Naive thymus-derived CD8-positive, alpha-beta T cell (primary cell): ENCODE measurements around the gene CISD2. TPM values are rescaled to one million over a fixed set of nuclear protein-coding genes. Genes with fewer than 3 reads are reported as not detected.
"Not testable (repeated sequence)": the region's sequence is repeated elsewhere in the genome, so short reads cannot be mapped to it uniquely, and the experiment has no call there.

Experiments
- ATAC-seq, 2 donors: fragments of 150-1000 bp; cut with Tn5 transposase in 1 of 2; sonication (Bioruptor Pico), chemical (Tn5 transposase) in 1 of 2; 1 replicate in 1 of 2; 2 replicates in 1 of 2; pipeline ENCODE4 v1.10.0; 2021; ENCODE audit warnings: mild to moderate bottlenecking in 2 of 2, moderate library complexity in 2 of 2
- POLR2A ChIA-PET: fragments of 350-600 bp; sonication (Branson Sonifier 250); formaldehyde crosslinking; loops from one replicate; lab custom pipeline; 2021; ENCODE audit warnings: antibody characterized with exemption; lab: Charles Lee
- DNase-seq, 10 donors: peaks; one replicate each; pipeline versions ENCODE4 v3.0.0 to v3.0.0-alpha.2; 2020 to 2022
- H3K27ac Mint-ChIP-seq, 10 donors: one replicate each; pipeline ENCODE4 v1.8.0; 2020 to 2022; ENCODE audit warnings: mild to moderate bottlenecking in 10 of 10, mixed read lengths in 10 of 10, moderate library complexity in 4 of 10, inconsistent platforms in 1 of 10
- H3K27me3 Mint-ChIP-seq, 5 donors: one replicate each; pipeline ENCODE4 v1.8.0; 2021 to 2022; ENCODE audit warnings: mixed read lengths in 5 of 5
- H3K36me3 Mint-ChIP-seq, 3 donors: one replicate each; pipeline ENCODE4 v1.8.0; 2020 to 2022; ENCODE audit warnings: mixed read lengths in 3 of 3, mild to moderate bottlenecking in 2 of 3, inconsistent platforms in 1 of 3
- H3K4me1 Mint-ChIP-seq, 4 donors: one replicate each; pipeline ENCODE4 v1.8.0; 2021 to 2022; ENCODE audit warnings: mixed read lengths in 4 of 4
- H3K4me3 Mint-ChIP-seq, 10 donors: one replicate each; pipeline ENCODE4 v1.8.0; 2020 to 2022; ENCODE audit warnings: mild to moderate bottlenecking in 10 of 10, mixed read lengths in 10 of 10, moderate library complexity in 6 of 10, inconsistent platforms in 1 of 10
- H3K9me3 Mint-ChIP-seq, 9 donors: one replicate each; pipeline ENCODE4 v1.8.0; 2020 to 2022; ENCODE audit warnings: mixed read lengths in 9 of 9, mild to moderate bottlenecking in 3 of 9, inconsistent platforms in 1 of 9, moderate library complexity in 1 of 9
- polyA plus RNA-seq, 3 donors: library from polyadenylated mRNA; unstranded; fragments of 300-500 nt; fragmentation: Illumina TruSeq; gene quantifications; one replicate each; pipeline ENCODE4 v1.2.3, GENCODE V29; 2021
- total RNA-seq, 8 experiments: library from RNA in 2 of 8; stranded (reverse) in 2 of 8; gene quantifications; one replicate each; pipeline ENCODE4 v1.2.3 and lab custom pipeline; 2021 to 2026

CISD2 gene, protein sequence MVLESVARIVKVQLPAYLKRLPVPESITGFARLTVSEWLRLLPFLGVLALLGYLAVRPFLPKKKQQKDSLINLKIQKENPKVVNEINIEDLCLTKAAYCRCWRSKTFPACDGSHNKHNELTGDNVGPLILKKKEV
- 10 to 100 TPM; 13.7 to 14.0 TPM for total RNA-seq
- polyA plus RNA-seq: 10 to 100 TPM; 20.2 to 30.5 (median 24.6) TPM
- 6.9 to 25.1 (median 17.3) reads per million in 6 experiments for total RNA-seq (lab: John Stamatoyannopoulos, UW)

DNA sequence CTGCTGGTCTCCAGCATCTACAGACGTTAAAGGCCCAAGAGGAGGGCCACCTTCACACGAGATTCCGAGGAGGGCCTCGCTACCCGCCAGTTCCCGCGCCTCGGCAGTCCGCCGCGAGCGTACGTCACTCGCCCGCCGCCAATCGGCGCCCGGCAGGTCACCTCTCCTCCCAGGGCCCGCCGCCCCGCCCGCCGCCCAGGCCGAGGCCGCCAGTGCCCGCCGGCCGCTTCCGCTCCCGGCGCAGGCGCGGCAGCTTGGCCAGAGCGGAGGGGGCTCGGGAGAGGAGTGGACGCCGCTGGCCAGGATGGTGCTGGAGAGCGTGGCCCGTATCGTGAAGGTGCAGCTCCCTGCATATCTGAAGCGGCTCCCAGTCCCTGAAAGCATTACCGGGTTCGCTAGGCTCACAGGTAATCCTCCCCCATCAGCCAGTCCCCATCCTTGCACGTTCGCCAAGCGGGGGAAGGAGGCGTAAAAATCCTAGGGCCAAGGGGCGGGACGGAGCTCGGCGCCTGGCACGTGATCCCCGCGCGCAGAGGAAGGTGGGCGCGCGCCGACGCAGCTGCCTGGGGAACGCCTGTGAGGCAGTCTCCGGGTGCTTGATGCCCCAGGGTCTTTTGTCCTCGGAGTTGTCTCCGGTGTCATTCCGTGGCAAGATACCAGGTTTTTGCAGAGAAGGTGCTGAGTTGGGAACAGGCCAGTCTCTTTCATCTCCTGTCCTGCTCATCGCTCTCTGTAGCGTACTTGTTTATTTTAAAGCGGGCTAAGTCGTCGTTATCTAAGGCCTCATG is at the start of gene CISD2:
TSS of gene CISD2 (plus strand) at position 212 of the 788 bp plus-strand sequence. CDS start at position 305, 93 bp downstream.
- ATAC-seq (peak; percentile 83 to 88), DNase-seq (peak; percentile 86 to 97 (median 94))
- POLR2A ChIA-PET: interaction anchor here (0.6 to 5.0 kb wide), 19 partner anchors 14 to 524 kb away, joined by 3 to 237 read pairs (median 4); partner anchors contain the start of genes MANBA, SLC39A8, SLC9B2 and UBE2D3
- Mint-ChIP-seq H3K4me1 (peaks cover 15 to 74% (median 51%) of the 10 kb centered on the region in 4 donors), H3K27me3 (no peaks in the 10 kb centered on the region), H3K9me3 (no peaks in the 10 kb centered on the region), H3K36me3 (peaks cover 0 to 7% (median 6%) of the 10 kb centered on the region in 3 donors), H3K4me3 (peak within 1 kb of the TSS; percentile 85 to 99 (median 97)), H3K27ac (peak within 1 kb of the TSS; percentile 95 to 100 (median 99))

DNA sequence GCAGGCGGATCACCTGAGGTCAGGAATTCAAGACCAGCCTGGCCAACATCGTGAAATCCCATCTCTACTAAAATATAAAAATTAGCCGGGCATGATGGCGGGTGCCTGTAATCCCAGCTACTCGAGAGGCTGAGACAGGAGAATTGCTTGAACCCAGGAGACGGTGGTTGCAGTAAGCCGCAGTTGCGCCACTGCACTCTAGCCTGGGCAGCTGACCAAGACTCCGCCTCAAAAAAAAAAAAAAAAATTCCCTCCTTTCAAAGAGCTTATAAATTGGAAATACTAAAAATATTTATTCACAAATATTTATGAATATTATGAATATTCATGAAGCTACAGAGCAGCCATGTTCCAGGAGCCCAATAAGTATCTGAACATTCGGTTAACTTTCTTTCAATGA is 49.7 kb upstream of the CISD2 start:
- H3K27ac Mint-ChIP-seq: peak overlapping the region; percentile 55 to 96 (median 91)
- H3K4me3 Mint-ChIP-seq: peak overlapping the region in 9 of 10 donors; percentile 44 to 92 (median 81)
- not testable (repeated sequence) for ATAC-seq, DNase-seq, H3K27me3 Mint-ChIP-seq, H3K9me3 Mint-ChIP-seq
- H3K36me3 Mint-ChIP-seq: peaks cover 0 to 82% (median 20%) of the 10 kb centered on the region in 3 donors
- POLR2A ChIA-PET: interaction anchor here (2.2 to 9.3 kb wide), 3 partner anchors 8 to 49 kb away, joined by 8 to 89 read pairs (median 14); partner anchors contain the start of genes CISD2 and UBE2D3
- H3K4me1 Mint-ChIP-seq: peaks cover 41 to 93% (median 88%) of the 10 kb centered on the region in 4 donors

DNA sequence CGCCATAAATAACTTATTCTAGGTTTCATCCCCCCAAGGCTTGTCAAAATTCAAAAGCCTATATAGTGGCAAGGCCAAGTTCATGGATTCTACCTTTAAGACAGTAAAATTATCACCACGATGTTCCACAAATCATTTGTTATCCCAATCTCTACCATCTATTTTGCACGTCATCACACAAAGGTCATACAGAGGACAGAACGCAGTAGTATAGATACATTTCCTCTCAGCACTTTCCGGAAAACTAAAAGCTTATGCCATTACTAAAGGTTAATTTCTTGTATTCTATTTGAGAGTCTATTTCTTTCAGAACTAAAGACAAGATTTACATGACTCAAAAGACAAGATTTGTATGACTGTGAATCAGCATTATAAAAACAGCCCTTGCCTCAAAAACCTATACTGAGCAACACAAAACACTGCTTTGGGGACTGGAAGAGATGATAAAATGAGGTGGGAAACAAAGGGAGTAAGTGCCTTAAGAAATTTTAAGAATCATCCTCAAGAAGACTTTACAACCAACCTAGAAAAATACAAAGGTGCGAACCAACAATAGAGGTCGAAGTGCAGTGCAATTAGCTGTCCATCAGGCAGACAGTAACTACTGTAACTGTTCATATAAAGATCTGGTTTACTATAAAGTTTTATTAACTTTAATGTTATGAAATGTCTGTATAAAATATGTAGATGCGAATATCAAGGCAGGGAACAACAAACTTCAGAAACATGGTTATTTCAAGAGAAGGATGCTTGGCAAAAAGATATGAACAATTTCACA is 49.0 kb upstream of the CISD2 start:
- Mint-ChIP-seq H3K36me3 (peaks cover 0 to 75% (median 22%) of the 10 kb centered on the region in 3 donors), H3K4me3 (peak overlapping the region in 6 of 10 donors; percentile 70 to 92 (median 84)), H3K27ac (peak overlapping the region in 9 of 10 donors; percentile 87 to 96 (median 92)), H3K9me3 (no peaks in the 10 kb centered on the region), H3K4me1 (peaks cover 41 to 91% (median 84%) of the 10 kb centered on the region in 4 donors), H3K27me3 (no peaks in the 10 kb centered on the region)
- ATAC-seq (peak; percentile 48 to 84), DNase-seq (peak in 8 of 10 donors; percentile 8 to 76 (median 56))
- POLR2A ChIA-PET: interaction anchor here (2.2 to 9.3 kb wide), 3 partner anchors 7 to 48 kb away, joined by 8 to 89 read pairs (median 14); partner anchors contain the start of genes CISD2 and UBE2D3

DNA sequence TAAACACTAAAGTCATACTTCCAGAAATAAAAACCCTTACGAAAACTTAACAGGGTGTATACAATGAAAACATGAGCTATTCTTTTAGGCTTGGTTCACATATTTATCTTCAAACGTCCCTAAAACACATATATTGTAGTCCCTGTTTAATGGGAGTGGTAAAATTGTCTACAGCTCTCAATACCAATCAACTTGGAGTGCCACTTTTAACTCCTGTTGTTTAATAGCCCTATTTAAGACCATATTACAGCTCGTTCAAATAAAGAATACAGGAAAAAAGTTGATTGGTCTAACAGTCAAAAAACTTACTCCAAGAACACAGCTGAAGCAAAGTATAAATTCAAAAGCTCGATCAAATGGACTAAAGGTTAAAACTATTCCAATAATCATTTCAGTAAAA is 45.3 kb upstream of the CISD2 start:
- peaks cover 0 to 47% (median 19%) of the 10 kb centered on the region in 3 donors for H3K36me3 Mint-ChIP-seq
- no peak for DNase-seq
- POLR2A ChIA-PET: interaction anchor here (1.5 to 7.7 kb wide), 2 partner anchors 45 to 62 kb away, joined by 8 to 237 read pairs; partner anchors contain the start of genes CISD2 and MANBA
- peaks cover 26 to 65% (median 58%) of the 10 kb centered on the region in 4 donors for H3K4me1 Mint-ChIP-seq
- H3K9me3 Mint-ChIP-seq: no peaks in the 10 kb centered on the region
- no peak for ATAC-seq
- H3K4me3 Mint-ChIP-seq: peak overlapping the region in 2 of 10 donors; percentile 81 to 82
- H3K27me3 Mint-ChIP-seq: peaks cover 0 to 5% (median 0%) of the 10 kb centered on the region in 5 donors
- peak overlapping the region in 5 of 10 donors; percentile 14 to 92 (median 78) for H3K27ac Mint-ChIP-seq

DNA sequence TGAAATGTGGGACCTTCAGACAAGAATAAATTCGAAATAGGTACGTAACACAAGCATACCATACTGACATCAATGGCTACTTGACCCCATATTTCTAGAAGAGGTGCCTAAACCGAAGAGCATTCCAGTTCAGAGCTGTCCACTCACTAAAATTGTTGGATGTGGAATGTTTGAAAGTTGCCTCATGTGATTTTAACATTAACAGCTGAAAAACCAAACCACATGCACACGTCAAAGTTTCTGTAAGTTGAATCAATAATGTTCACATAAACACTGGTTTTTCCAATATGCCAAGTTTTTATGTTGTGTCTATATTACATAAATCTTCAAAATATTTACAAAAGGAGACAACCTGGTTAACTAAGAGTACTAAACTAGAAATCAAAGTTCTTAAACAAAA is 44.9 kb upstream of the CISD2 start:
- Mint-ChIP-seq H3K4me3 (peak overlapping the region in 2 of 10 donors; percentile 81 to 82), H3K27ac (peak overlapping the region in 2 of 10 donors; percentile 14 to 92), H3K4me1 (peaks cover 28 to 65% (median 58%) of the 10 kb centered on the region in 4 donors), H3K36me3 (peaks cover 0 to 43% (median 16%) of the 10 kb centered on the region in 3 donors), H3K9me3 (no peaks in the 10 kb centered on the region), H3K27me3 (peaks cover 0 to 5% (median 0%) of the 10 kb centered on the region in 5 donors)
- DNase-seq (no peak), ATAC-seq (no peak)
- POLR2A ChIA-PET: interaction anchor here (1.5 to 7.7 kb wide), 2 partner anchors 44 to 63 kb away, joined by 8 to 237 read pairs; partner anchors contain the start of genes CISD2 and MANBA

DNA sequence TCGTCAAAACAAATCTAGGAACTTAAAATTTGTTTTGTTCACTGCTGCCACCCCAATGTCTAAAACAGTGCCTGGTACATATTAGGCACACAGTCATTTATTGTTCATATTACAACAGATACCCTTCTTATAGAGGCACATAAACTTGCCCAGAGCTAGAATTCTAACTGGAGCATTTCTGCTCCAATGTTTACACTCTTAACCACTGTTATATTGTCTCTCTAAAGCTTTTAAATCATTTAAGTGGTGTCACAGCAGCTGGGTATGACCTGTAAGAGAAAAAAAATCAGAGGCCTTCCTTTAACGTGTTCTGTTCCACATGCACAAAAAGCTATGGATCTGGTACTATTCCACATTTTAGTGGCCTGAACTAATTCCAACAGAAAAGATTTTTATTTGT is 44.4 kb upstream of the CISD2 start:
- H3K36me3 Mint-ChIP-seq: peaks cover 0 to 41% (median 16%) of the 10 kb centered on the region in 3 donors
- POLR2A ChIA-PET: interaction anchor here (0.5 to 7.7 kb wide), 3 partner anchors 44 to 111 kb away, joined by 6 to 237 read pairs (median 8); partner anchors contain the start of genes CISD2 and MANBA
- no peak overlapping the region for H3K4me3 Mint-ChIP-seq
- H3K27me3 Mint-ChIP-seq: peaks cover 0 to 5% (median 0%) of the 10 kb centered on the region in 5 donors
- H3K27ac Mint-ChIP-seq: peak overlapping the region in 2 of 10 donors; percentile 47 to 69
- ATAC-seq: no peak
- H3K9me3 Mint-ChIP-seq: no peaks in the 10 kb centered on the region
- DNase-seq: no peak
- peaks cover 30 to 66% (median 60%) of the 10 kb centered on the region in 4 donors for H3K4me1 Mint-ChIP-seq

DNA sequence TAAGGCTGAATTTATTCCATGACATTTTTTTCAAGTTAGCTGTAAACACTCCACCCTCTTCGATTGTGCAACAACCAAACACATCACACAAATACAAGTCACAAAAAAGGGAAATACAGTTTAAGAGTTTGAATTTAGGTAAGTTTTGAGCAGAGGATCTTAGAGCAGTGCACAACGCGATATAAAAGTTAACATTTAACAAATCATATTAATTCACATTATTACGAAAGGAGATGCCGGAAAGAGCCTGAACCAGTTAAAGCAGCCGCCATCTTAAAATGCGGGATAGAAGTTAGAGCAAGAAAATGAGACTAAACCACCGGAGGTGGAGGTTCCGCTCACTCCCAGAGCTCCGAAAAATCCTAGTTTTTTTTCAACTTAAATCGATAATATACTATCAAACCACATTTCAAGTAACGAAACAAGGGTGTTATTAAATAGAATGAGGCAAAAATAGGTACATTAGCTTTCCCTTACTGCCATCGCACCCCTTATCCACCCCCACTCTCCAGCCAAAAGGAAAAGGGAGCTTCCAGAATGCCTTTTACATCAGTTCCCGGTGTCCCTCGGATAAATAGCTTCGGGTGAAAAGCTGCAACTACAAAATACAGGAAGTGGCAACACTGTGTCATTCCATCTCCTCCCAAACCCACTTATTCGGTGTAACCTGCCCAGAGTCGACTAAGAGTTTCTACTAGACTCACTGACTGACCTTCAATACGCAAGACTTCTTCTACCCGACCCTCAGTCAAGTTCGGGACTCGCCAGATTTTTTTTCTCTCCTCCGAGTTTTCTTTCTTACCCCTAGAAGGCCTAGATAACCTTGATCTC is 43.3 kb upstream of the CISD2 start:
- peak in 6 of 10 donors; percentile 5 to 49 (median 32) for DNase-seq
- H3K27ac Mint-ChIP-seq: no peak overlapping the region
- POLR2A ChIA-PET: interaction anchor here (3.7 to 7.7 kb wide), 6 partner anchors 10 to 324 kb away, joined by 23 to 237 read pairs (median 53); partner anchors contain the start of genes CISD2, MANBA and NFKB1
- H3K36me3 Mint-ChIP-seq: peaks cover 0 to 34% (median 12%) of the 10 kb centered on the region in 3 donors
- H3K4me3 Mint-ChIP-seq: no peak overlapping the region
- H3K9me3 Mint-ChIP-seq: no peaks in the 10 kb centered on the region
- ATAC-seq: no peak
- H3K27me3 Mint-ChIP-seq: peaks cover 0 to 5% (median 0%) of the 10 kb centered on the region in 5 donors
- peaks cover 24 to 57% (median 51%) of the 10 kb centered on the region in 4 donors for H3K4me1 Mint-ChIP-seq

DNA sequence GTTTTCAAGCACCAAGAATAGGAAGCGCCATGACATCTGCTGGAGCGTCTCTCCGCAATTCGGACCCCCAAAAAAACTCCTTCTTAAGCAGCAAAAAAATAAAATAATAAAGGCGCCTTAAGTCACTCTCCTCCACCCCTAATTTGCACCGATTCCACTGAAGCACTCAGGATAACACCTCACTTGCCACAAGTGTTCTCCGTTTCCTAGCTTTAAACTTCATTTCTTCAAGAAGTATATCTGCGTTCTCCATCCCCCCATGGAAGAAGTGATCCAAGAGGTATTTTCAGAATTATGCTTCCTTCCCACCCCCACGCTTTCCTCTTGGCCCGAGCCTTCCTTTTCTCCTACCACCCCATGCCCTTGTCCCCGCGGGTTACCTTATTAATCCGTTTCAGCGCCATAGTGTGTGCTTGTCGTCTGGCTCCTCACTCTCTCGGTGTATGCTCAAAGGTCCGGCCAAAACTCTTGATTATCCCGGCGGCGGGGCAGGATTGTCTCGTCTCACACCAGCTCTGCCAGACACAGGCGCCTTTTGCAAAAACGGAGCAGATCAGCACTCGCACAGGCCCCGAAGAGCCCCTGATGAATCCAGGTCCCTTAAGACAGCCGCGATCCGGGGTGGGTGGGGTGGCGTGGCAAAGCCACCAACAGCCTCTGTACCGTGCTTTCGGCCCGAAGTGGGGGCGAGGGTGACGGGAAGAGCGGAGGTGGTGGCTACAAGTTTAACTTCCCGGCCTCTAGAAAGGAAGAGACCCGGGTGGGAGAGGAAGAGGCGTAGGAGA is 42.5 kb upstream of the CISD2 start:
- peaks cover 18 to 49% (median 43%) of the 10 kb centered on the region in 4 donors for H3K4me1 Mint-ChIP-seq
- no peak overlapping the region for H3K4me3 Mint-ChIP-seq
- H3K9me3 Mint-ChIP-seq: no peaks in the 10 kb centered on the region
- DNase-seq (peak in 1 of 10 donors; percentile 18), ATAC-seq (peak in 1 of 2 donors; percentile 3)
- no peak overlapping the region for H3K27ac Mint-ChIP-seq
- POLR2A ChIA-PET: interaction anchor here (0.5 to 7.7 kb wide), 15 partner anchors 11 to 325 kb away, joined by 3 to 237 read pairs (median 6); partner anchors contain the start of genes CISD2, MANBA, NFKB1 and SLC9B2
- peaks cover 0 to 27% (median 12%) of the 10 kb centered on the region in 3 donors for H3K36me3 Mint-ChIP-seq
- H3K27me3 Mint-ChIP-seq: peaks cover 0 to 5% (median 0%) of the 10 kb centered on the region in 5 donors

DNA sequence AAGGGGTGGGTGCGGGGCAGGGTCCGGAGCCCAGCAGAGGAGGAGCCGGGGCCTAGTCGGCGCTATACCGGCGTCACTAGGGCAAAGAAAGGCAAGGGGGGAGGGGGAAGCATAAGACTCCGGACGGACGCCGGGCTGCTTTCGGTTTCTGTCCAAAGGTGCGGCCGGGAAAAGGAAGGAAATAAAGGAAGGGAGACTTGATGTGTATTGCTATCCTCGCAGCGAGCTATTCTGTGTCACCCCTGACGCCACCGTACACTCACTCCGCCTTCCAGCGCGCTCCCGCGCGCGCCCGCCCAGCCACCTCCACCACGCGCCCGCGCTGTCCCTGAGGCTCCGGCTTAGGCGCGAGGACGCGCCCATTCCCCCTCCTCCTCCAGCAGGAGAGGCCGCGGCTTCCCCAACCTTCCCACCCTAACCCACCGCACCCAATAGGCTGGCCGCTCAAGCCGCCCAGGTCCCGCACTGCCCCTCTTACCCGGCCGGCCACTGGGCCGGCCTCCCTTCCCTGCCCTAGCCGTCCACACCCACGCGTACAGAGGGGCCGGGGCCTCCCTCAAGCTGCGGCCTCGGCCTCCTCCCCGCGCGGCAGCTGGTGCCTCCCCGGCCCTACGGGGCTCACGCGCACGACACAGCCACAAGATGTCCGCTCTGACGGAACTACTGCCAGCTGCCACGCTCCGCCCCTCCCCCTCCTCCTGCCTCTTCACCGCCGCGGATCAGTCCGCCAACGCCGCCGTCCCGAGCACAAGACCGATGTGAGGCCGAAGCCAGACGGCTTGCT is 41.7 kb upstream of the CISD2 start, which contains the start of gene UBE2D3:
TSS of gene UBE2D3 (minus strand) at position 662 of the 784 bp plus-strand sequence. CDS start 1,043 bp downstream, outside the sequence.
- POLR2A ChIA-PET: interaction anchor here (0.5 to 7.7 kb wide), 38 partner anchors 9 to 1480 kb away, joined by 3 to 237 read pairs (median 5); partner anchors contain the start of genes BDH2, CISD2, MANBA and NFKB1
- no peaks in the 10 kb centered on the region for H3K9me3 Mint-ChIP-seq
- H3K27ac Mint-ChIP-seq: no peak within 1 kb of the TSS
- peaks cover 0 to 21% (median 12%) of the 10 kb centered on the region in 3 donors for H3K36me3 Mint-ChIP-seq
- H3K4me1 Mint-ChIP-seq: peaks cover 19 to 43% (median 38%) of the 10 kb centered on the region in 4 donors
- peak in 9 of 10 donors; percentile 88 to 98 (median 94) for DNase-seq
- H3K27me3 Mint-ChIP-seq: peaks cover 0 to 5% (median 0%) of the 10 kb centered on the region in 5 donors
- ATAC-seq: peak; percentile 49
- no peak within 1 kb of the TSS for H3K4me3 Mint-ChIP-seq
